Thoracic aorta (tissue), 2 donors: ENCODE results near the gene TMEM223. TPM values are rescaled to one million over a fixed set of nuclear protein-coding genes. Genes with fewer than 3 reads are reported as not detected.

Experiments
- ATAC-seq: fragments of 150-250 bp; one replicate; pipeline ENCODE4 v1.8.0; 2017; ENCODE audit warnings: low read depth; ENCODE audit not compliant: insufficient number of reproducible peaks, low FRiP score
- DNase-seq: peaks from one replicate; pipeline ENCODE4 v3.0.0-alpha.2; 2020; ENCODE audit warnings: low spot score
- H3K27ac ChIP-seq, 2 donors: fragments of 200-600 bp; sonication (generic); 1 replicate in 1 of 2; 2 replicates in 1 of 2; pipeline ENCODE4 v1.5.1; 2016; ENCODE audit warnings: mild to moderate bottlenecking in 2 of 2, moderate library complexity in 2 of 2
- H3K27me3 ChIP-seq: fragments of 200-600 bp; sonication (generic); replicated peaks from 2 replicates; pipeline ENCODE4 v1.6.0; 2016; ENCODE audit warnings: mild to moderate bottlenecking; ENCODE audit not compliant: insufficient read depth
- H3K36me3 ChIP-seq: fragments of 200-600 bp; sonication (generic); one replicate; pipeline ENCODE4 v1.5.1; 2016
- H3K4me1 ChIP-seq, 2 donors: fragments of 200-600 bp; sonication (generic); 1 replicate in 1 of 2; 2 replicates in 1 of 2; pipeline versions ENCODE4 v1.5.1 to v1.6.0; 2016; ENCODE audit warnings: low read depth in 2 of 2, mild to moderate bottlenecking in 1 of 2; ENCODE audit not compliant: control insufficient read depth in 1 of 2
- H3K4me3 ChIP-seq: fragments of 200-600 bp; sonication (generic); 2 replicates; pipeline ENCODE4 v1.5.1; 2016; ENCODE audit warnings: mild to moderate bottlenecking
- H3K9me3 ChIP-seq: fragments of 200-600 bp; sonication (generic); 2 replicates; pipeline ENCODE4 v1.5.1; 2016
- total RNA-seq, 2 donors: library from RNA; depleted of rRNA; stranded (reverse); fragments of >200 nt; gene quantifications; one replicate each; pipeline versions ENCODE4 v1.1.0 to v1.2.3, GENCODE V29; 2016
- TF ChIP-seq, protein P1 (sequence below): fragments of 200-600 bp; sonication (generic); IDR thresholded peaks from one replicate; pipeline ENCODE4 v1.5.1; 2019; ENCODE audit warnings: antibody characterized with exemption

Gene TMEM223
- total RNA-seq, 2 donors from 2014 or later, result 11.1 to 30.2 TPM

DNA sequence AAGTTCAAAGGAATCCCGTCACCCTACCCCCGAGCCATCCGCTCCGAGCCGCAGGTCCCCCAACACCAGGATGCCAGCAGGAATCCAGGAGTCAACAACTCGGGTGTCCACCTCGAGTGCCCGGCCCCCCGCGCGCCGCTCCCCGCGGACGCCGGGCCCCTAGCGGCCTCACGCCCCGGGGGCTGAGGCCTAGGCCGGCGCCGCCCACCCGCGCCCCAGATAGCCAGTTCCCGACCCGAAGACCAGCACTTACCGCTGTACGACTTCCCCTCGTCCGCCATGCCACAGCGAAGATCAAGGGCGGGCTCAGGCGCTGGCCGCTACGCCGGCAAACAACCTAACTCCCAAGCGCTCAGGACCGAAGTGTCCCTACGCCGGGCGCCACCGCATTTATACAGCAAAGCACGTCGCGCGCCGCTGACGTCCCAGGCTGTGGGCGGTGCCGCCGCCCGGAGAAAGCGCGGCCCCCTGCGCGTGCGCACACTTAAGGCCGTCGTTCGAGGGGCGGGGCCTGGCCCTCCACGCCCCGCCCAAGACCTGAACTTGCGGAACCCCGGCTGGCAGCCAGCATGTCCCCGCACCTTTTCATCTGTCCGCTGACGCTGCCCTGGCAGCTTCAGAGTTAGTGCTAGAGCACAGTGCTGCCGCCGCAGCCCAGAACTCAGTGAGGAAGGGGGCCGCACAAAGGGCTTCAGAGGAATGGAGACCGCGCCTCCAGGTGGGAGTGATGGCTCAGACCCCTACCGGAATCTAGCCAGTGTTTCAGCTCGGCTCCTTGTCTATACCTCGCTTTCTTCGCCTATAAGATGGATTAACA is 13.5 kb upstream of the TMEM223 start, which contains the start of gene NXF1:
TSS of gene NXF1 (minus strand) at position 365 of the 817 bp plus-strand sequence. CDS start at position 281, 84 bp downstream.
- Histone ChIP-seq H3K9me3 (no peaks in the 10 kb centered on the region), H3K27me3 (no peaks in the 10 kb centered on the region), H3K27ac (peak within 1 kb of the TSS; percentile 86 to 94), H3K4me1 (peaks cover 13 to 28% of the 10 kb centered on the region in 2 donors), H3K36me3 (peaks cover 25% of the 10 kb centered on the region), H3K4me3 (peak within 1 kb of the TSS; percentile 98)
- peak; percentile 89 for ATAC-seq
- peak; percentile 72 for DNase-seq
- TF ChIP-seq, protein P1, sequence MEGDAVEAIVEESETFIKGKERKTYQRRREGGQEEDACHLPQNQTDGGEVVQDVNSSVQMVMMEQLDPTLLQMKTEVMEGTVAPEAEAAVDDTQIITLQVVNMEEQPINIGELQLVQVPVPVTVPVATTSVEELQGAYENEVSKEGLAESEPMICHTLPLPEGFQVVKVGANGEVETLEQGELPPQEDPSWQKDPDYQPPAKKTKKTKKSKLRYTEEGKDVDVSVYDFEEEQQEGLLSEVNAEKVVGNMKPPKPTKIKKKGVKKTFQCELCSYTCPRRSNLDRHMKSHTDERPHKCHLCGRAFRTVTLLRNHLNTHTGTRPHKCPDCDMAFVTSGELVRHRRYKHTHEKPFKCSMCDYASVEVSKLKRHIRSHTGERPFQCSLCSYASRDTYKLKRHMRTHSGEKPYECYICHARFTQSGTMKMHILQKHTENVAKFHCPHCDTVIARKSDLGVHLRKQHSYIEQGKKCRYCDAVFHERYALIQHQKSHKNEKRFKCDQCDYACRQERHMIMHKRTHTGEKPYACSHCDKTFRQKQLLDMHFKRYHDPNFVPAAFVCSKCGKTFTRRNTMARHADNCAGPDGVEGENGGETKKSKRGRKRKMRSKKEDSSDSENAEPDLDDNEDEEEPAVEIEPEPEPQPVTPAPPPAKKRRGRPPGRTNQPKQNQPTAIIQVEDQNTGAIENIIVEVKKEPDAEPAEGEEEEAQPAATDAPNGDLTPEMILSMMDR, result no peak

- peak overlapping the region; percentile 86 to 94 for H3K27ac ChIP-seq
- DNase-seq (no peak), ATAC-seq (no peak)
- H3K9me3 ChIP-seq, result no peaks in the 10 kb centered on the region
- H3K36me3 ChIP-seq, result peaks cover 33% of the 10 kb centered on the region
- TF ChIP-seq, protein P1, result no peak
- peaks cover 13 to 28% of the 10 kb centered on the region in 2 donors for H3K4me1 ChIP-seq
- H3K4me3 ChIP-seq, result peak overlapping the region; percentile 98
- H3K27me3 ChIP-seq, result no peaks in the 10 kb centered on the region
Measured at GRCh38 chr11:62804310-62805075, 12.7 kb upstream of the TMEM223 start.

GRCh38 chr11:62801071-62801470 is 9.3 kb upstream of the TMEM223 start:
- TF ChIP-seq, protein P1, result no peak

DNA sequence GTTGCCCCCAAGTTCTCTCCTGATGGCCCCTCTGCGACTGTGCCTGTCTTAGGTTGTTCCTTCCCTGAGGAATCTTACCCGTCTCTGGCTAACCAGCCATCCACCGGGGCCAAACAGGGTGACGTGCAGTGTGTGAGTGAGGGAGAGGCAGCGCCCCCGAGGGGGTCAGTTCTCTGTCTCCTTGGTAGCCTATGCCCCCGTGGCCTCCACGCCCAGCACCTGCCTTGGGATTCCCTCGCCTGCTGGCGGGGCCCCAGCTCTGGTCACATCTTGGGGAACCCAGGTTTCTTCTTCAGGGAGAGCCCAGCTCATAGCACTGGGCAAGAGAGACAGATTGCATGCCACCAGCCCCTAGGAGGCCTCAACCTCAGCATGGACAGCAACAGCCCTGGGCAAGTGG is 7.7 kb upstream of the TMEM223 start:
- Histone ChIP-seq H3K4me1 (peaks cover 8 to 14% of the 10 kb centered on the region in 2 donors), H3K36me3 (peaks cover 82% of the 10 kb centered on the region), H3K27ac (no peak overlapping the region), H3K4me3 (no peak overlapping the region), H3K27me3 (no peaks in the 10 kb centered on the region), H3K9me3 (no peaks in the 10 kb centered on the region)
- ATAC-seq (no peak), DNase-seq (no peak)
- TF ChIP-seq, protein P1, result no peak

More at GRCh38 chr11:62801071-62801470, 9.3 kb upstream of the TMEM223 start:
- Histone ChIP-seq H3K27ac (no peak overlapping the region), H3K36me3 (peaks cover 66% of the 10 kb centered on the region), H3K27me3 (no peaks in the 10 kb centered on the region), H3K4me1 (peaks cover 11 to 21% of the 10 kb centered on the region in 2 donors), H3K4me3 (no peak overlapping the region), H3K9me3 (no peaks in the 10 kb centered on the region)
- DNase-seq, result no peak
- no peak for ATAC-seq

DNA sequence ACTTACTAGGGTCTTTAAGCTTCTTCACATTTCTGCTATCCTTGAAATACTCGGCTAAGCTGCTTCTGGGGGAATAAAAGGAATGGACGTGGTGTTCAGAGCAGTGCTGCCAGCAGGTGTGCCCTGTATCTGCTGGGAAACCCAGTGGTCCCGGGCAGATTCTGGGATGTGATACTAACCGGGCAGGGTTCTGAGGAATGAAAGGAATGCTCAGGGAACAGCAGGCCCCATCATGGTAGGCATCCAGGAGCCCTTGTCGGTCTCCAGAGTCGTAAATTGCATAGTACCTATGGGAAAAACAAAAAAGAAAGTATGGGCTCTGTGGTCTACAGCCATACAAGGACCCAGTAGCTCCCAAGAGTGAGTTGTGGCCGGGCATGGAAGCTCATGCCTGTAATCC is 4.5 kb upstream of the TMEM223 start:
- Histone ChIP-seq H3K36me3 (peaks cover 84% of the 10 kb centered on the region), H3K9me3 (no peaks in the 10 kb centered on the region)
- ATAC-seq, result no peak

More for the DNA sequence above, 4.5 kb upstream of the TMEM223 start:
- TF ChIP-seq, protein P1, result no peak
- Histone ChIP-seq H3K27ac (no peak overlapping the region), H3K27me3 (no peaks in the 10 kb centered on the region), H3K4me1 (peaks cover 3 to 10% of the 10 kb centered on the region in 2 donors), H3K4me3 (no peak overlapping the region)
- DNase-seq, result no peak
